Fibroblast of the aortic adventitia (primary cell): ENCODE results near the gene TMEM59L. TPM values are rescaled to one million over a fixed set of nuclear protein-coding genes. Genes with fewer than 3 reads are reported as not detected.

ENCODE experiments used
- DNase-seq: peaks from one replicate; pipeline ENCODE4 v3.0.0-alpha.2; 2010; ENCODE audit warnings: low read depth
- H3K4me3 ChIP-seq: 2 replicates; pipeline ENCODE4 v1.5.1; 2011; ENCODE audit warnings: low read depth, mild to moderate bottlenecking, control low read depth, low read length, moderate library complexity
- CTCF ChIP-seq: IDR thresholded peaks from 2 replicates; pipeline ENCODE4 v1.5.1; 2011; ENCODE audit warnings: mild to moderate bottlenecking, low read length, control low read depth, inconsistent platforms; ENCODE audit not compliant: insufficient read depth
- total RNA-seq: library from RNA; depleted of rRNA; stranded (reverse); fragments of >200 nt; gene quantifications from 2 replicates; pipeline ENCODE4 v1.2.3, GENCODE V29; 2012; ENCODE audit warnings: low replicate concordance

Gene TMEM59L
- total RNA-seq, 1 donor = 2.2 TPM

GRCh38 chr19:18606281-18607225 is 6.1 kb upstream of the TMEM59L start, which contains the start of gene CRLF1:
Gene CRLF1, minus strand, starts transcription at chr19:18606799. Its CDS starts 143 bp downstream, at chr19:18606656.
- TF ChIP-seq CTCF = no peak
- H3K4me3 ChIP-seq = peak within 1 kb of the TSS; percentile 48
- DNase-seq = no peak

GRCh38 chr19:18607226-18608101 is 5.2 kb upstream of the TMEM59L start:
- DNase-seq = no peak
- TF ChIP-seq CTCF = no peak
- H3K4me3 ChIP-seq = peak overlapping the region; percentile 28

GRCh38 chr19:18608102-18608804 is 4.4 kb upstream of the TMEM59L start:
- no peak for DNase-seq
- H3K4me3 ChIP-seq = no peak overlapping the region
- TF ChIP-seq CTCF = no peak

- TF ChIP-seq CTCF = no peak
- no peak for DNase-seq
- H3K4me3 ChIP-seq = no peak overlapping the region
Observed at GRCh38 chr19:18608805-18609716, 3.6 kb upstream of the TMEM59L start.

GRCh38 chr19:18609717-18610051 is 3.0 kb upstream of the TMEM59L start:
- DNase-seq = no peak
- TF ChIP-seq CTCF = no peak
- no peak overlapping the region for H3K4me3 ChIP-seq
